GM12878 (cell line): Measurements from ENCODE around the gene PLXNA4. TPM values are rescaled to one million over a fixed set of nuclear protein-coding genes. Genes with fewer than 3 reads are reported as not detected.

Experiments
- ATAC-seq: fragments of 200-7000 bp; cut with Tn5 transposase; 3 replicates; pipeline ENCODE4 v1.9.1; 2020; ENCODE audit warnings: mild to moderate bottlenecking, moderate library complexity
- BruUV-seq: library from RNA; stranded (reverse); fragments of 400-500 nt; replicated peaks from 2 replicates; lab custom pipeline; 2021; lab: Mats Ljungman, UMichigan
- CTCF ChIA-PET: fragments of 300-600 bp; sonication (Branson Sonifier 250); formaldehyde crosslinking; extraction: SDS; loops from one replicate; lab custom pipeline; 2021; ENCODE audit warnings: inconsistent platforms; lab: Yijun Ruan, JAX
- POLR2A ChIA-PET: fragments of 350-600 bp; formaldehyde crosslinking; extraction: SDS; loops from one replicate; lab custom pipeline; 2021; ENCODE audit warnings: inconsistent platforms; lab: Charles Lee
- RAD21 ChIA-PET: fragments of 300-600 bp; sonication (Branson Sonifier 250); formaldehyde crosslinking; loops from one replicate; lab custom pipeline; 2023; ENCODE audit warnings: antibody characterized with exemption; ENCODE audit not compliant: unreplicated experiment; lab: Charles Lee
- SMC1A ChIA-PET: fragments of 300-600 bp; sonication (Branson Sonifier 250); formaldehyde crosslinking; loops from one replicate; lab custom pipeline; 2023; ENCODE audit not compliant: unreplicated experiment, uncharacterized antibody; lab: Charles Lee
- DNase-seq: peaks from one replicate; pipeline ENCODE4 v3.0.0-alpha.2; 2011; ENCODE audit warnings: low read depth, low spot score
- FAIRE-seq: peaks from 3 replicates; lab custom pipeline; 2011; peaks lifted over from hg19 to GRCh38; lab: Jason Lieb, UNC
- H2AFZ ChIP-seq: 2 replicates; pipeline ENCODE4 v1.6.0; 2011; ENCODE audit warnings: low read depth, low read length, control low read depth; ENCODE audit not compliant: control insufficient read depth
- H3K27ac ChIP-seq: 2 replicates; pipeline ENCODE4 v1.5.1; 2011; ENCODE audit warnings: control low read depth; ENCODE audit not compliant: control insufficient read depth, insufficient read depth
- H3K27me3 ChIP-seq, 2 experiments: replicated peaks in 1 of 2; 2 replicates each; pipeline versions ENCODE4 v1.6.0 to v1.6.1; 2011; ENCODE audit warnings: low read length in 1 of 2; ENCODE audit not compliant: control insufficient read depth in 2 of 2, insufficient read depth in 2 of 2
- H3K36me3 ChIP-seq, 2 experiments: 2 replicates each; pipeline ENCODE4 v1.5.1; 2011; ENCODE audit warnings: low read length in 1 of 2; ENCODE audit not compliant: control insufficient read depth in 2 of 2, insufficient read depth in 2 of 2
- H3K4me1 ChIP-seq: 2 replicates; pipeline ENCODE4 v1.6.1; 2011; ENCODE audit warnings: mild to moderate bottlenecking, low read length, moderate library complexity, mixed read lengths; ENCODE audit not compliant: control insufficient read depth, insufficient read depth
- H3K4me2 ChIP-seq: 2 replicates; pipeline ENCODE4 v1.6.0; 2011; ENCODE audit warnings: control low read depth; ENCODE audit not compliant: control insufficient read depth, insufficient read depth
- H3K4me3 ChIP-seq: fragments of 200-600 bp; sonication (generic); 2 replicates; pipeline ENCODE4 v1.5.1; 2016
- H3K79me2 ChIP-seq: 2 replicates; pipeline ENCODE4 v1.6.0; 2011; ENCODE audit warnings: low read length; ENCODE audit not compliant: control insufficient read depth, insufficient read depth
- H3K9ac ChIP-seq: 2 replicates; pipeline ENCODE4 v1.8.0; 2011; ENCODE audit warnings: low read length, control low read depth, mixed read lengths; ENCODE audit not compliant: control insufficient read depth, insufficient read depth
- H3K9me3 ChIP-seq: replicated peaks from 3 replicates; pipeline ENCODE4 v1.5.1; 2011; ENCODE audit warnings: mild to moderate bottlenecking, low read length; ENCODE audit not compliant: control insufficient read depth, insufficient read depth
- H4K20me1 ChIP-seq: 2 replicates; pipeline ENCODE4 v1.6.0; 2011; ENCODE audit not compliant: control insufficient read depth, insufficient read depth
- CEBPB ChIP-seq, 2 experiments: fragments of 150-350 bp in 1 of 2; IDR thresholded peaks; 2 replicates each; pipeline ENCODE4 v1.6.1; 2012 to 2014; ENCODE audit warnings: low read depth in 2 of 2, low read length in 2 of 2, borderline replicate concordance in 1 of 2, inconsistent platforms in 1 of 2
- FOXK2 ChIP-seq: fragments of 450-650 bp; IDR thresholded peaks from 2 replicates; pipeline ENCODE4 v1.6.1; 2017; ENCODE audit warnings: mild to moderate bottlenecking, moderate library complexity
- GABPA ChIP-seq: IDR thresholded peaks from 2 replicates; pipeline ENCODE4 v1.6.1; 2014; ENCODE audit warnings: antibody characterized with exemption, low read depth, mild to moderate bottlenecking, inconsistent platforms
- RAD21 ChIP-seq: IDR thresholded peaks from 2 replicates; pipeline ENCODE4 v1.6.1; 2011; ENCODE audit warnings: mild to moderate bottlenecking, low read depth, low read length, moderate library complexity; ENCODE audit not compliant: insufficient read depth
- SIX5 ChIP-seq: IDR thresholded peaks from 2 replicates; pipeline ENCODE4 v1.6.1; 2011; ENCODE audit warnings: mild to moderate bottlenecking, low read depth, low read length, moderate library complexity; ENCODE audit not compliant: severe bottlenecking
- SMAD5 ChIP-seq: IDR thresholded peaks from 2 replicates; pipeline ENCODE4 v1.6.1; 2016; ENCODE audit warnings: antibody characterized with exemption, low read depth
- TAF1 ChIP-seq: IDR thresholded peaks from 2 replicates; pipeline ENCODE4 v1.6.1; 2011; ENCODE audit warnings: mild to moderate bottlenecking, low read depth, low read length, borderline replicate concordance
- TCF12 ChIP-seq: IDR thresholded peaks from 2 replicates; pipeline ENCODE4 v1.6.1; 2011; ENCODE audit warnings: low read depth, mild to moderate bottlenecking, low read length
- ZNF592 ChIP-seq: fragments of 450-650 bp; IDR thresholded peaks from 2 replicates; pipeline ENCODE4 v1.6.1; 2017; ENCODE audit warnings: mild to moderate bottlenecking, moderate library complexity
- WGBS: methylation state at CpG from one replicate; pipeline ENCODE4 v1.1.6; 2016; ENCODE audit warnings: low lambda C conversion rate; ENCODE audit not compliant: insufficient replicate concordance, insufficient coverage; ENCODE audit errors: missing lambda C conversion rate; 5-methylcytosine and 5-hydroxymethylcytosine counted together
- in situ Hi-C: fragments of 300-500 bp; cut with MboI; formaldehyde crosslinking; loops from 9 replicates; pipeline ENCODE4 v1.14.3; 2018; ENCODE audit warnings: mixed read lengths
- intact Hi-C: fragments of 100-400 bp; cut with micrococcal nuclease; formaldehyde crosslinking; loops from one replicate; pipeline ENCODE4 v1.14.2; 2022; ENCODE audit not compliant: unreplicated experiment
- polyA plus RNA-seq, 11 experiments: library from polyadenylated mRNA; depleted of rRNA in 4 of 11; unstranded in 6 of 11; stranded (reverse) in 5 of 11; fragments of >200 nt; fragmentation: Nextera tagmentation in 4 of 11; fragmentation: Illumina TruSeq in 1 of 11; extraction: Ambion mirVana in 4 of 11; extraction: Trizol in 1 of 11; gene quantifications; 1 replicate in 1 of 11; 2 replicates in 10 of 11; pipeline versions ENCODE4 v1.2.1 to v1.2.3, GENCODE V29; 2011 to 2016; ENCODE audit warnings: inconsistent platforms in 2 of 11, missing spikeins in 2 of 11, low read depth in 1 of 11
- total RNA-seq, 4 experiments: library from RNA; depleted of rRNA in 3 of 4; stranded (reverse); fragments of >200 nt in 3 of 4; fragmentation: Illumina TruSeq in 1 of 4; extraction: Trizol in 1 of 4; gene quantifications; 2 replicates each; pipeline versions ENCODE4 v1.2.1 to v1.2.3, GENCODE V29; 2013 to 2021
- TF ChIP-seq, protein P1 (sequence below): fragments of 450-650 bp; IDR thresholded peaks from 2 replicates; pipeline ENCODE4 v1.6.1; 2016; ENCODE audit warnings: mild to moderate bottlenecking

Gene PLXNA4
- total and polyA plus RNA-seq, 10 of the 15 experiments (the other 5 are each of a cell fraction or from before 2014, with no cell fraction given), result 0.03 TPM; not detected in 9

GRCh38 chr7:132317701-132318351 is 258.4 kb downstream of the PLXNA4 start:
- Histone ChIP-seq H3K79me2 (no peaks in the 10 kb centered on the region), H3K4me1 (no peaks in the 10 kb centered on the region), H3K27ac (no peak overlapping the region), H3K9me3 (no peaks in the 10 kb centered on the region), H3K9ac (no peak overlapping the region), H3K4me2 (no peak overlapping the region), H4K20me1 (no peaks in the 10 kb centered on the region), H3K36me3 (no peaks in the 10 kb centered on the region), H3K27me3 (peaks cover 0 to 4% of the 10 kb centered on the region in 2 experiments; a peak in 2 of 4 replicates), H3K4me3 (no peak overlapping the region), H2AFZ (no peak overlapping the region)
- SMC1A ChIA-PET, result interaction anchor here (0.7 kb wide), 2 partner anchors 32 to 806 kb away, joined by 3 to 5 read pairs; no protein-coding TSS in a partner anchor
- ATAC-seq (no peak), DNase-seq (no peak), FAIRE-seq (no peak)
- no TSS peak for BruUV-seq
- CTCF ChIA-PET, result interaction anchor here (0.5 to 4.8 kb wide), 9 partner anchors 8 to 809 kb away, joined by 3 to 41 read pairs (median 3); no protein-coding TSS in a partner anchor
- RAD21 ChIA-PET, result no interaction called here
- no peak for TF ChIP-seq TAF1
- intact Hi-C loops, result loop anchor here (1.0 to 5.0 kb wide), 3 partner anchors 262 to 1117 kb away; no protein-coding TSS in a partner anchor
- 33% methylated on average over 7 of the region's 7 CpGs for WGBS
- POLR2A ChIA-PET, result no interaction called here
- in situ Hi-C loops, result loop anchor here (5.0 to 25.0 kb wide), 2 partner anchors 254 to 1119 kb away; no protein-coding TSS in a partner anchor

DNA sequence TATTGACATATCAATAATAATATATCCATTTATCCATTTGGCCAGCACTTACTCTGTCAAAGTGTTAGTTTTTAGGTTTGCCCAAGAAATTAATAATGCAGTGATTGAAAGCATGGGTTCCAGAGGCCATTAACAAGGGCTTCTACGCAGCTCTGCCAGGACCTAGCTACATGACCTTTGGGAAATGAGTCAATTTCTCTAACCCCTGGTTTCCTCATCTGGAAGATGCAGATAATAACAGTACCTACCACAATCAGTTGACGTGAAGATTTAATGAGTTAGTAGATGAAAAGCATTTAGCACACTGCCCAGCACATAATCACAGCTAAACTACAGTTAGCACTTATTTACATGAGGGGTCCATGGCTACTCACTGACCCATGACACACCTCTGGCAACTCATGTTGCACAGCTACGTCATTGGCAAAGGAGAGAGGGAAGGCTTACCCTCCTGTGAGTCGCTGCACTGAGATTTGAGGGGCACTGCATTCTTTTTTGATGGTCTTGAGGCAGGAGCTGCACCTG is 263.7 kb downstream of the PLXNA4 start:
- Histone ChIP-seq H3K4me1 (no peaks in the 10 kb centered on the region), H2AFZ (no peak overlapping the region), H4K20me1 (no peaks in the 10 kb centered on the region), H3K4me2 (no peak overlapping the region), H3K36me3 (no peaks in the 10 kb centered on the region), H3K27ac (no peak overlapping the region), H3K9ac (no peak overlapping the region), H3K4me3 (no peak overlapping the region), H3K79me2 (no peaks in the 10 kb centered on the region), H3K27me3 (no peaks in the 10 kb centered on the region; a peak in 1 of 4 replicates), H3K9me3 (no peaks in the 10 kb centered on the region)
- FAIRE-seq (no peak), DNase-seq (no peak), ATAC-seq (no peak)
- in situ Hi-C loops, result loop anchor here (25.0 kb wide), 1 partner anchor 1125 kb away; no protein-coding TSS in a partner anchor
- TF ChIP-seq FOXK2 (no peak), CEBPB (IDR thresholded peaks at IDR 0.05; ENCODE audit: borderline replicate concordance in 1 of 2, low read depth in 2 of 2, low read length in 2 of 2) (no peak), SIX5 (no peak), RAD21 (no peak), SMAD5 (no peak), TCF12 (no peak), ZNF592 (no peak), GABPA (no peak)
- TF ChIP-seq, protein P1, sequence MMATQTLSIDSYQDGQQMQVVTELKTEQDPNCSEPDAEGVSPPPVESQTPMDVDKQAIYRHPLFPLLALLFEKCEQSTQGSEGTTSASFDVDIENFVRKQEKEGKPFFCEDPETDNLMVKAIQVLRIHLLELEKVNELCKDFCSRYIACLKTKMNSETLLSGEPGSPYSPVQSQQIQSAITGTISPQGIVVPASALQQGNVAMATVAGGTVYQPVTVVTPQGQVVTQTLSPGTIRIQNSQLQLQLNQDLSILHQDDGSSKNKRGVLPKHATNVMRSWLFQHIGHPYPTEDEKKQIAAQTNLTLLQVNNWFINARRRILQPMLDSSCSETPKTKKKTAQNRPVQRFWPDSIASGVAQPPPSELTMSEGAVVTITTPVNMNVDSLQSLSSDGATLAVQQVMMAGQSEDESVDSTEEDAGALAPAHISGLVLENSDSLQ, result no peak
- RAD21 ChIA-PET, result no interaction called here
- 17% methylated on average over 4 of the region's 4 CpGs for WGBS
- SMC1A ChIA-PET, result interaction anchor here (2.1 kb wide), 1 partner anchor 268 kb away, joined by 6 read pairs; no protein-coding TSS in a partner anchor
- BruUV-seq, result no TSS peak
- intact Hi-C loops, result no loop called here
- CTCF ChIA-PET, result interaction anchor here (1.6 kb wide), 1 partner anchor 268 kb away, joined by 4 read pairs; no protein-coding TSS in a partner anchor
- POLR2A ChIA-PET, result no interaction called here
